Gastroesophageal sphincter (tissue), 2 donors: ENCODE results near the gene GALNT12.

ENCODE experiments used
- EP300 ChIP-seq: sonication (generic); formaldehyde crosslinking; IDR thresholded peaks from one replicate; pipeline ENCODE4 v1.6.1; 2017; ENCODE audit warnings: antibody characterized with exemption, mild to moderate bottlenecking
- POLR2A ChIP-seq, 2 donors: fragments of 450-650 bp; IDR thresholded peaks; one replicate each; pipeline ENCODE4 v1.6.1; 2017; ENCODE audit warnings: antibody characterized with exemption in 2 of 2, mild to moderate bottlenecking in 2 of 2, moderate library complexity in 1 of 2
- POLR2AphosphoS5 ChIP-seq: sonication (generic); formaldehyde crosslinking; IDR thresholded peaks from one replicate; pipeline ENCODE4 v1.6.1; 2017; ENCODE audit warnings: antibody characterized with exemption

DNA sequence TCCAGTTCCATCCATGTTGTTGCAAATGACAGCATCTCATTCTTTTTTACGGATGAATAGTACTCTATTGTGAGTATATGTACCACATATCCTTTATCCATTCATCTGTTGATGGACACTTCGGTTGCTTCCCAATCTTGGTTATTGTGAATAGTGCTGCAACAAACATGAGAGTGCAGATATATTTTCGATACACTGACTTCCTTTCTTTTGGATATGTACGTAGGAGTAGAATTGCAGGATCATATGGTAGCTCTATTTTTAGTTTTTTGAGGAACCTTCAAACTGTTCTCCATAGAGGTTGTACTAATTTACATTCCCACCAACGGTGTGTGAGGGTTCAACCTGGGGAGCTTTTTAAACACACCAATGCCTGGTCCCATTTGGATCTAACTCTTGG lies 22.3 kb downstream of the GALNT12 start:
- TF ChIP-seq POLR2A (IDR thresholded peaks at IDR 0.05): no peak
- no peak for TF ChIP-seq EP300
- no peak for TF ChIP-seq POLR2AphosphoS5
